Measurements from ENCODE around the gene METTL26.
A peak's percentile ranks its signal among the peaks of the same experiment; 100 is the strongest.

Gene METTL26

DNA sequence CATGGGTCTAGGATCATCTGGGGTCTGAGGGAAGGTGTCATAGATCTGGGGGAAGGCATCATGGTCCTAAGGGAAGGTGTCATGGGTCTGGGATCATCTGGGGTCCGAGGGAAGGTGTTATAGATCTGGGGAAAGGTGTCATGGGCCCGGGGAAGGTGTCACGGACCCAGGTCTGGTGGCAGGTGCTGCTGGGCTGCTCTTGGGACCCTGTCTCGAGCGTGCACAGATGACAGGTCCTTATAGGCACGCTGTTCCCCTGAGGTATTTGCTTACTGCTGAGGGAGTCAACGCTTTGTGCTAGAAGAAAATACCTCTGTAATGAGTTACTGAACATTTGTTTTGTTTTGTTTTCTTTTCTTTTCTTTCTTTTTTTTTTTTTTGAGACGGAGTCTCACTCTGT, 44.9 kb downstream of the METTL26 start:
- Histone ChIP-seq H3K9me3 (ENCODE audit: control insufficient read depth in 2 of 2, low read length in 2 of 2) (no peaks in the 10 kb centered on the region), H3K36me3 (ENCODE audit: control insufficient read depth in 2 of 2, insufficient read depth in 2 of 2, low read length in 2 of 2) (peaks cover 0 to 5% of the 10 kb centered on the region in 2 donors), H3K4me3 (ENCODE audit: low read length in 2 of 2) (peak overlapping the region; percentile 80 to 89), H3K9ac (ENCODE audit: low read length in 2 of 2) (peak overlapping the region; percentile 76 to 82), H3K27me3 (ENCODE audit: control insufficient read depth in 1 of 2, insufficient read depth in 2 of 2, low read length in 2 of 2) (peaks cover 0 to 2% of the 10 kb centered on the region in 2 donors), H3K4me1 (ENCODE audit: control insufficient read depth, insufficient read depth, low read length) (peaks cover 50% of the 10 kb centered on the region), H3K27ac (ENCODE audit: low read length) (no peak overlapping the region)

- Histone ChIP-seq H3K4me1 (ENCODE audit: control insufficient read depth, insufficient read depth, low read length) (peaks cover 52% of the 10 kb centered on the region), H3K36me3 (ENCODE audit: control insufficient read depth in 2 of 2, insufficient read depth in 2 of 2, low read length in 2 of 2) (peaks cover 0 to 5% of the 10 kb centered on the region in 2 donors), H3K27ac (ENCODE audit: low read length) (no peak overlapping the region), H3K4me3 (ENCODE audit: low read length in 2 of 2) (peak overlapping the region; percentile 80 to 89), H3K9ac (ENCODE audit: low read length in 2 of 2) (peak overlapping the region; percentile 76 to 82), H3K27me3 (ENCODE audit: control insufficient read depth in 1 of 2, insufficient read depth in 2 of 2, low read length in 2 of 2) (peaks cover 0 to 2% of the 10 kb centered on the region in 2 donors), H3K9me3 (ENCODE audit: control insufficient read depth in 2 of 2, low read length in 2 of 2) (no peaks in the 10 kb centered on the region)
Observed at GRCh38 chr16:590815-591200, 45.3 kb downstream of the METTL26 start.

DNA sequence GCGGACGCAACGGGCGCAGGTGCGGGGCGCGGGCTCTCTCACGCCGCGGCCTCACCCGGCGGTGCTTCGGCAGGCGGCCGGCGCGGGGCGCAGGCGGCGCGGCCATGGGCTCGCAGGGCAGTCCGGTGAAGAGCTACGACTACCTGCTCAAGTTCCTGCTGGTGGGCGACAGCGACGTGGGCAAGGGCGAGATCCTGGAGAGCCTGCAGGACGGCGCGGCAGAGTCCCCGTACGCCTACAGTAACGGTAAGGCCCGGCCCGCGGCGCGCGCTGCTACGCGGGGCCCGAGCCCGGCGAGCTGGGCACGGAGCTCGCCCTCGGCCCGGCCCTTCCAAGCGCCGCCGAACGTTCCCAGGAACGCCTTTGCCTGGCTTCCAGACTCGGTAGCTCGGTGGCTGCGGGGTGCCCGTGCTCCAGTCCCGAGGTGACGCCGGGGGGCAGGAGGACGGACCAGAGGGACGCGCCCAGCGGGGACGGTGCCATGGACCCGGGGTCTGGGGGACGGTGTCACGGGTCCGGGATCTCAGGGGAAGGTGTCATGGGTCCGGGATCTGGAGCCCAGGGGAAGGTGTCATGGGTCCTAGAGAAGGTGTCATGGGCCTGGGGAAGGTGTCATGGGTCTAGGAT, 45.8 kb downstream of the METTL26 start:
- Histone ChIP-seq H3K27me3 (ENCODE audit: control insufficient read depth in 1 of 2, insufficient read depth in 2 of 2, low read length in 2 of 2) (peaks cover 0 to 6% of the 10 kb centered on the region in 2 donors), H3K9ac (ENCODE audit: low read length in 2 of 2) (peak overlapping the region; percentile 76 to 82), H3K4me3 (ENCODE audit: low read length in 2 of 2) (peak overlapping the region; percentile 80 to 89), H3K4me1 (ENCODE audit: control insufficient read depth, insufficient read depth, low read length) (peaks cover 52% of the 10 kb centered on the region), H3K36me3 (ENCODE audit: control insufficient read depth in 2 of 2, insufficient read depth in 2 of 2, low read length in 2 of 2) (peaks cover 0 to 5% of the 10 kb centered on the region in 2 donors), H3K9me3 (ENCODE audit: control insufficient read depth in 2 of 2, low read length in 2 of 2) (no peaks in the 10 kb centered on the region), H3K27ac (ENCODE audit: low read length) (no peak overlapping the region)

- H3K27ac ChIP-seq (ENCODE audit: low read length) = peak within 1 kb of the TSS; percentile 85
- H3K4me3 ChIP-seq (ENCODE audit: low read length in 2 of 2) = peak within 1 kb of the TSS; percentile 80 to 90
- H3K9ac ChIP-seq (ENCODE audit: low read length in 2 of 2) = peak within 1 kb of the TSS; percentile 82 to 84
- peaks cover 0 to 6% of the 10 kb centered on the region in 2 donors for H3K27me3 ChIP-seq (ENCODE audit: control insufficient read depth in 1 of 2, insufficient read depth in 2 of 2, low read length in 2 of 2)
- H3K36me3 ChIP-seq (ENCODE audit: control insufficient read depth in 2 of 2, insufficient read depth in 2 of 2, low read length in 2 of 2) = peaks cover 0 to 5% of the 10 kb centered on the region in 2 donors
- no peaks in the 10 kb centered on the region for H3K9me3 ChIP-seq (ENCODE audit: control insufficient read depth in 2 of 2, low read length in 2 of 2)
- H3K4me1 ChIP-seq (ENCODE audit: control insufficient read depth, insufficient read depth, low read length) = peaks cover 52% of the 10 kb centered on the region
Observed at GRCh38 chr16:589658-590187, 46.4 kb downstream of the METTL26 start, which contains the start of gene RAB40C. TSS of gene RAB40C (plus strand) at chr16:590066. CDS start at chr16:590292, 226 bp downstream.

DNA sequence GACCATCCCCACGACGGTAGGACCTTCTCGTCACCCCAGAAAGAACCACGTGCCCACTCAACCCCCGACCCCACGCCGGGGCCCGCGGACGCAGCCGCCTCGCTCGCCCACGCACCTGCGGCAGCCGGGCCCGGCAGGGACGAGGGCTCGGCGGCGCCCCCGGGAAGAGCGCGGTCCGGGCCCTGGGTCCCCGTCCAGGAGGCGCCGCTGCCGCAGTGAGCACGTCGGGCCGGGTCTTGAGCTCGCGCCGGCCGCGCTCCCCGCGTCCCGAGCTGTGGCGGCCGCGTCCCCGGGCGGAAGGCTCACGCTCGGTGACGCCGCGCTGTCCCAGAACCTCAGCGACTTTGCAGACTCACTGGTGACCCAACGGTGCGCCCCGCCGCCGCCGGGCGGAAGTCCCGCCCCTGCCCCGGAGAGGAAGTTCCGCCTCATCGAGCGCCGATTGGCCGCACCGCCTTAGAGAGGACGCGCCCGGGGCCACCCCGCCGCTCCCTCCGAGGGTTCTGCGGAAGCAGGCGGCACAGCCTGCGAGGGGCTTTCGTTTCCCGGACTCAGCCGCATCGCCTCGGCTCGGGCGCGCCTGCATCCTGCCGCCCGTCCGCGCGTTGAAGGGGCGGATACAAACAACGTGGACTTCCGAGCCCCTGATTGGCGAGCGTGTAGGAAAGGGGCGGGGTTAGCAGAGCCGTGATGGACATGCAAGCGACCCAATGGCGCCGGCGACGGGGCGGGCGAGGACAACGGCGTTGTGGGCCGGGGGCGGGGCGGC, 47.0 kb downstream of the METTL26 start:
- Histone ChIP-seq H3K27me3 (ENCODE audit: control insufficient read depth in 1 of 2, insufficient read depth in 2 of 2, low read length in 2 of 2) (peaks cover 0 to 6% of the 10 kb centered on the region in 2 donors), H3K36me3 (ENCODE audit: control insufficient read depth in 2 of 2, insufficient read depth in 2 of 2, low read length in 2 of 2) (peaks cover 0 to 5% of the 10 kb centered on the region in 2 donors), H3K4me3 (ENCODE audit: low read length in 2 of 2) (peak overlapping the region; percentile 79 to 90), H3K27ac (ENCODE audit: low read length) (peak overlapping the region; percentile 85), H3K4me1 (ENCODE audit: control insufficient read depth, insufficient read depth, low read length) (peaks cover 52% of the 10 kb centered on the region), H3K9me3 (ENCODE audit: control insufficient read depth in 2 of 2, low read length in 2 of 2) (no peaks in the 10 kb centered on the region), H3K9ac (ENCODE audit: low read length in 2 of 2) (peak overlapping the region; percentile 79 to 84)

GRCh38 chr16:588639-588888, 47.5 kb downstream of the METTL26 start:
- Histone ChIP-seq H3K27me3 (ENCODE audit: control insufficient read depth in 1 of 2, insufficient read depth in 2 of 2, low read length in 2 of 2) (peaks cover 0 to 6% of the 10 kb centered on the region in 2 donors), H3K4me3 (ENCODE audit: low read length in 2 of 2) (peak overlapping the region; percentile 79 to 90), H3K36me3 (ENCODE audit: control insufficient read depth in 2 of 2, insufficient read depth in 2 of 2, low read length in 2 of 2) (peaks cover 0 to 5% of the 10 kb centered on the region in 2 donors), H3K27ac (ENCODE audit: low read length) (peak overlapping the region; percentile 85), H3K4me1 (ENCODE audit: control insufficient read depth, insufficient read depth, low read length) (peaks cover 50% of the 10 kb centered on the region), H3K9me3 (ENCODE audit: control insufficient read depth in 2 of 2, low read length in 2 of 2) (no peaks in the 10 kb centered on the region), H3K9ac (ENCODE audit: low read length in 2 of 2) (peak overlapping the region; percentile 79 to 84)

DNA sequence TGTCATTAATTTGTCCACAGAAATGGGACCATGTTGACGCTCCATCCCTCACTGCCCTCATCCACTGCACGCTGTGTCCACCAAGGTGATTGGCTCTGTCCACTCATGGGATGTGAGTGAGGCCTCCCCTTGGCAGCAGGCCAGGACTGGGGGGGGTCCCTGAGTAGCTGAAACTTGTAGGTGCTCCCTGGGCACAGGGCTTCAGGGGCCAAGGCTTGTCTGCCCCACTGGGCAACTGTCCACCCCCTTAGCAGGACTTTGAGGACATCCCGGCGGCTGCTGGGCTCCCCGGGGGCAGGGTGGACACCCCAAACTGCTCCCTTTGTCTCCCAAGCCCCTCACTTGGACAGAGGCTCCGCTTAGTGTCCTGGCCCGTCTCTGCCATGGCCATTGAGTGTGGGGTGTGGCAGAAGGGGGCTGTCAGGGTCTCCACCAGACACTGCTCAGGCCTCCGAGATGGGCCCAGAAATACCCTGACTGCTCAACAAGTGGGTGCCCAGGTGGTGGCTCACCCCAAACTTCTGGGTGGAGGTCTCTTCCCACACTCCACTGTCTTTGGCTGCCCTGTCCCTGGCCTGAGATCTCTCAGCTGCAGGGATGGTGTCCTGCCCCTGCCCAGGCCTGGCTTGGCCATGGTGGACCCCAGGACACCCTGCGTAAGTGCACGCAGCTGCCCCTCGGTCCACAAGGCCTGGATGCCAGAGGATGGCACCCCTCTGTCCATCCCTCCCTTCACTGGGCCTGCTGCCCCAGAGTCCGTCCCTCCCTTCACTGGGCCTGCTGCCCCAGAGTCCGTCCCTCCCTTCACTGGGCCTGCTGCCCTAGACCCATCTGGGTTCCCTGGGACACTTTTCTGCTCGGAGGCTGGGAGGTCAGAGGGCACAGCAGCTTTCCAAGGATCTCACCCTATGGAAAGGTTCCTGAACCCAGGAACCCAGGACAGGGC, 49.2 kb downstream of the METTL26 start:
- Histone ChIP-seq H3K4me3 (ENCODE audit: low read length in 2 of 2) (no peak overlapping the region), H3K9me3 (ENCODE audit: control insufficient read depth in 2 of 2, low read length in 2 of 2) (no peaks in the 10 kb centered on the region), H3K27me3 (ENCODE audit: control insufficient read depth in 1 of 2, insufficient read depth in 2 of 2, low read length in 2 of 2) (peaks cover 0 to 6% of the 10 kb centered on the region in 2 donors), H3K4me1 (ENCODE audit: control insufficient read depth, insufficient read depth, low read length) (peaks cover 42% of the 10 kb centered on the region), H3K27ac (ENCODE audit: low read length) (no peak overlapping the region), H3K9ac (ENCODE audit: low read length in 2 of 2) (no peak overlapping the region), H3K36me3 (ENCODE audit: control insufficient read depth in 2 of 2, insufficient read depth in 2 of 2, low read length in 2 of 2) (no peaks in the 10 kb centered on the region)

- H3K27ac ChIP-seq (ENCODE audit: low read length) = no peak overlapping the region
- peaks cover 0 to 6% of the 10 kb centered on the region in 2 donors for H3K27me3 ChIP-seq (ENCODE audit: control insufficient read depth in 1 of 2, insufficient read depth in 2 of 2, low read length in 2 of 2)
- H3K9ac ChIP-seq (ENCODE audit: low read length in 2 of 2) = no peak overlapping the region
- no peak overlapping the region for H3K4me3 ChIP-seq (ENCODE audit: low read length in 2 of 2)
- H3K4me1 ChIP-seq (ENCODE audit: control insufficient read depth, insufficient read depth, low read length) = peaks cover 37% of the 10 kb centered on the region
- peaks cover 0 to under 1% of the 10 kb centered on the region in 2 donors for H3K36me3 ChIP-seq (ENCODE audit: control insufficient read depth in 2 of 2, insufficient read depth in 2 of 2, low read length in 2 of 2)
- no peaks in the 10 kb centered on the region for H3K9me3 ChIP-seq (ENCODE audit: control insufficient read depth in 2 of 2, low read length in 2 of 2)
Observed at GRCh38 chr16:586047-586644, 50.0 kb downstream of the METTL26 start.

GRCh38 chr16:585351-585750, 50.8 kb downstream of the METTL26 start:
- Histone ChIP-seq H3K4me1 (ENCODE audit: control insufficient read depth, insufficient read depth, low read length) (peaks cover 29% of the 10 kb centered on the region), H3K9ac (ENCODE audit: low read length in 2 of 2) (no peak overlapping the region), H3K27me3 (ENCODE audit: control insufficient read depth in 1 of 2, insufficient read depth in 2 of 2, low read length in 2 of 2) (peaks cover 0 to 6% of the 10 kb centered on the region in 2 donors), H3K9me3 (ENCODE audit: control insufficient read depth in 2 of 2, low read length in 2 of 2) (no peaks in the 10 kb centered on the region), H3K36me3 (ENCODE audit: control insufficient read depth in 2 of 2, insufficient read depth in 2 of 2, low read length in 2 of 2) (peaks cover 0 to 3% of the 10 kb centered on the region in 2 donors), H3K4me3 (ENCODE audit: low read length in 2 of 2) (no peak overlapping the region), H3K27ac (ENCODE audit: low read length) (no peak overlapping the region)

All from stomach smooth muscle (tissue), 2 donors.